ENCODE results near the gene LIPN.
"Not testable (repeated sequence)": the region's sequence is repeated elsewhere in the genome, so short reads cannot be mapped to it uniquely, and the experiment has no call there.

LIPN gene, protein sequence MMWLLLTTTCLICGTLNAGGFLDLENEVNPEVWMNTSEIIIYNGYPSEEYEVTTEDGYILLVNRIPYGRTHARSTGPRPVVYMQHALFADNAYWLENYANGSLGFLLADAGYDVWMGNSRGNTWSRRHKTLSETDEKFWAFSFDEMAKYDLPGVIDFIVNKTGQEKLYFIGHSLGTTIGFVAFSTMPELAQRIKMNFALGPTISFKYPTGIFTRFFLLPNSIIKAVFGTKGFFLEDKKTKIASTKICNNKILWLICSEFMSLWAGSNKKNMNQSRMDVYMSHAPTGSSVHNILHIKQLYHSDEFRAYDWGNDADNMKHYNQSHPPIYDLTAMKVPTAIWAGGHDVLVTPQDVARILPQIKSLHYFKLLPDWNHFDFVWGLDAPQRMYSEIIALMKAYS

DNA sequence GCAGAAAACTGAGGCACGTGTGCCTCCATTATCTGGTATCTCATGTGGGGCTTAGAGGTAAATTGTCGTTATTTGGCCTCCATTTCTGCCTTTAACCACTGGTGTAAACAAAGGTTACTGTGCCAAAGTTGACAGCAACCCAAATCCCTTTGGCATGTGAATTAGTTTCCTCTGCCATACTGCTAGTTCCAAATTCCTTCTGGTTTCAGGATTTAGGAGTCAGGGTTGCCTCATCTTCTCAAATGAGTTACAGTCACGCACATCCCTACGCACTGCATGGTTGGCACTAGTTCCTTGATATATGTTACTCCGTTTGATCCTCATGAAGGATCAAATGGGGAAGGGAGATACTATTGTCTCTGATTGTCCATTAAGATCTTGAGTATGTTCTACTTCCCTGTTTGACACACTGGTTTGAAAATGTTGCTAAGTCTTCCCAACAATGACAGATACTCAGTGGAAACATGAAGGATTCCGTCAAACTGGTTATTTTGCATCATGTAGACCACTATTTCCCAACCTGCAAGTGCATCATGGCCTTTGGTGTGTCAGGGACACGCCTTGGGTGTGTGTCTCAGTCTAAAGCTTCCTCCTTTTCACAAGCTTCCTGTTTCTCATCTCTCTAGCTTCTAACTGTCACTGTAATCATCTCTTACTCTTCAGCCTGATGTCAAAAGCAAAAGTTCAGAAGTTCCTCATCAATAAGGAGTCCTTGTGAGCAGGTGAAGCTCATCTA is at the start of gene LIPN:
Gene LIPN, plus strand, starts transcription at position 655 of the 736 bp plus-strand sequence. CDS start 1,386 bp downstream, outside the sequence.
- DNase-seq = no peak

- DNase-seq = no peak
Measured at GRCh38 chr10:88715517-88715916, 44.3 kb upstream of the LIPN start.

DNA sequence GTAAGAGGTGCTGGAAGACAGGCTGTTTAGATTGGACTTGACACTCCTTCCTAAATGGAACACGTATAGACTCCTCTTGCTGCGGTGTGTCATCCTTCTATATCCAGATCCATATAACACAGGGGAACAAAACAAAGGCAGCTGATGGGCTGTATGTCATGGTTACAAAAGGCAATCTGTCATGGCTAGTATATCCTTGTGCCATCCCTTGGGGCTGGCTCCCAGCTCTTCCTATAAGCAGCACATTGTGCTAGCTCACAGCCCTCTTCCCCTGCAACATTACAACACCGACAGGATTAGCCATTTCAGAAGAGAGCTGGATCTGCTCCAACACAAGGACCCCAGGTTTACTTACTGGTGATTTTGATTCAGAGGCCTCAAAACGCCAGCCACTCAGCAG is 38.4 kb upstream of the LIPN start:
- no peak for DNase-seq

GRCh38 chr10:88725798-88726197 is 34.0 kb upstream of the LIPN start:
- DNase-seq = no peak

- no peak for DNase-seq
Measured at GRCh38 chr10:88728107-88728763, 31.6 kb upstream of the LIPN start.

- no peak for DNase-seq
Measured at GRCh38 chr10:88730864-88731263, 29.0 kb upstream of the LIPN start.

GRCh38 chr10:88731296-88731695 is 28.5 kb upstream of the LIPN start:
- DNase-seq = no peak

DNA sequence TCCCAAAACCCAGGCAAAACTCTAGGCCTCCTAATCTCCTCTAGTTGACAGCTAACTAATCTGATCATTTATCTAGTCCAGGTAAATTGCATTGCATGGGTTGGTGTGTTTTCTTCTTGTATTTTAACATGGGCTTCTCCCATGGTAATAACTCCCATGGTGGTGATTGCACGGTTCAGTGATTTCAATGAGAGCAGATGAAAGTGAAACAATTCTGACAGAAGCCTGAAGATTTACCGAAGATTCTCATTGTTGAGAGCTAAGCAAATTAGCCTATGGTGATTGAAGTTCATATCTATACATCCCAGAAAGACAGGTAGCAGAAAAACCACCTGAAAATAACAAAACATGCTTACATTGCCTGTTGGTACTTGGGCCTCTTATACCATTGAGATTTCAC is 26.6 kb upstream of the LIPN start:
- DNase-seq = no peak

DNA sequence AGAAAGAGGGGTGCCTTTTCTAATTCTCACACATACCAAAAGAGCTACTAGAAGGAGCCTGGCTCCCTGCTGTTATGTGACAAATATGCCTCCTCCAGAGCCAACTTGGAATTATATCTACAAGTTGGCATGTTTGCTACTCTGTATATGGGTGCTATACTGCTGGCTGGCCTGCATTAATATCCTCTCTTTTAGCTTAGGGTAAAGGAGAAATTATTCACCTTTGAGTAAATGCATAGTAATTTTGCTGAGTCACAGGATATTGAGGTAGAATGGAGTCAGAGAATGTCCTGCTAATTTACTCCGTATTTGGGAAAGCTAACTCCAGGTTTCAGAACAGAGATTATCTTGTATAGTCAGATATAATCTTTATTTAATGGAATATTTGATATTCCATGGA is 24.2 kb upstream of the LIPN start:
- no peak for DNase-seq

GRCh38 chr10:88741921-88742320 is 17.9 kb upstream of the LIPN start:
- not testable (repeated sequence) for DNase-seq

DNA sequence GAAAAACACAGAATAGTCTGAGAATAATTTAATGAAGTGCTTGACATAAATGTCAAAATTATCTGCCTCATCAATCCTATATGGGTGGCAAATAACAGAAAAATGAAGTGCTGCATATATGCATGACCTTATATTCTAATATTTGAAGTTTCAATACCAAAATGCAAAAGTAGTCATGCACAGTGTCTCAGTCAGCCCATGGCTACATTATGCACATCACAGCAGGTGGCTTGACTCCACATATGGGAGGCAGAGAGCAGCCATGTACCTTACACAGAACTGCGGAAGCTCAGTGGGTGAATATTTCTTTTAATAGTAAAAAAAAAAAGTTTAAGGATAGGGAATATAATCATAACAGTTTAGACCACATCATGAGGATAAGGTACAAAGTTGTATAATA is 17.4 kb upstream of the LIPN start:
- DNase-seq = no peak

DNA sequence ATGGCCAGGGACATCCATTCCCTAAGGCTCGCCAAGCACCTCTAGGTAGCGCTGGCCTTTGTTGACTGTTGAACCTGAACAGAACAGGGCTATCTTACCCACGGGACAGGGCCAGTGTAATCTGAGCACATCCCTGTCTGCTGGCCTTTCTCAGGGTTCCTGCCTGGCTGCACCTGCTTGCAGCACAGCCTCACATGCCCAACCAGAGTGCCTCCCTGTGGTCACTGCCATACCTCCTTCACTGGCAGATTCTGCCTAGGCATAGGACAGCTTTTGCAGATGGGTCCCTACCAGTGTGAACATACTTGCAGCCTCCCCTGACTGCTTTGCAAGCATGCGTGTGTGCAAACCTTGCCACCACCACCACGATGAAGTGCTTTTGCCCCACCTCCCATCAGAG is 15.8 kb upstream of the LIPN start:
- no peak for DNase-seq

DNA sequence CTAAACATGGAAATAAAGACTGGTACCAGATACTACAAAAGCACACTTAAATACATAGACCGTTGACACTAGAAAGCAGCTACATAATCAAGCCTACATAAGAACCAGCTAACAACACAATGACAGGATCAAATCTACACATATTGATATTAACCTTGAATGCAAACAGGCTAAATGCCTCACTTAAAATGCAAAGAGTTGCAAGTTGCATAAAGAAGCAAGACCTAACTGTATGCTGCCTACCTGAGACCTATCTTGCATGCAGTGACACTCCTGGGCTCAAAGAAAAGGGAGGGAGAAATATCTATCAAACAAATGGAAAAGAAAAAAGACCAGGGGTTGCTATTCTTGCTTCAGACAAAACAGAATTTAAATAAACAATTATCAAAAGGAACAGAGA is 14.2 kb upstream of the LIPN start:
- DNase-seq = no peak

DNA sequence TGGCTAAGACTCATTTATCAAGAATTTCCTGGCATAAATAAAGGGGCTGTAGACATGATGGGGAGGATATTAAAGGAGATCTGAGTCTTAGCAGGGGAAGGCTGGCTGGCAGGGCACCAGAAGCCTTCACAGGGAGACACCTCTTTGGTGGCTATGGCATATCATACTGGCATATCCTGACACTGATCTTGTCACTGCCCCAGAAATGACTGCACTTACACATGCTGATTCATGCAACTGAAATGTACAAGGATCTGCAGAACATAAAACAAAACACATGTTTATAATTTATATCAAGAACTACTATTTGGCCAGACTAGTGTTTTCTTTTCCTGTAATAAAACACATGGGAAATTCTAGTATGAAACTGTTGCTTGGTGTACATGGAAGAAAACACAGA is 5.5 kb upstream of the LIPN start:
- no peak for DNase-seq

- DNase-seq = no peak
Measured at GRCh38 chr10:88755753-88756152, 4.1 kb upstream of the LIPN start.

DNA sequence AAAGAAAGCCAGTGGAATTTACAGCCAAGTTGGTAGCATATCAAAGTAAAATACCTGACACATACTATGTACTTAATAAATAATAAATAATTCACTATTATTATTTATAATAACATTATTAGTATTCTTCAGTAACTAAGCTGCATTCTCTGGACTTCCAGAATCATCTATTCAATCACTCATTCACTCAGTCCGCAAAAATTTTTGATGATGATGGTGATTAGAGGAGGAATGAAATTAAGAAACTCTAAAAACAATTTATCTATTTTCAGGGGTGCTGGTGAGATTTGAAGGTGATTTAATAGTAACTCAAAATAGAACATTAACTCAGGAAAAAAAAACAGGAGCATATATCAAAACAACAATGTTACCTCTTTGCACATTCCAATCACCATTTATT is 3.2 kb upstream of the LIPN start:
- no peak for DNase-seq

DNA sequence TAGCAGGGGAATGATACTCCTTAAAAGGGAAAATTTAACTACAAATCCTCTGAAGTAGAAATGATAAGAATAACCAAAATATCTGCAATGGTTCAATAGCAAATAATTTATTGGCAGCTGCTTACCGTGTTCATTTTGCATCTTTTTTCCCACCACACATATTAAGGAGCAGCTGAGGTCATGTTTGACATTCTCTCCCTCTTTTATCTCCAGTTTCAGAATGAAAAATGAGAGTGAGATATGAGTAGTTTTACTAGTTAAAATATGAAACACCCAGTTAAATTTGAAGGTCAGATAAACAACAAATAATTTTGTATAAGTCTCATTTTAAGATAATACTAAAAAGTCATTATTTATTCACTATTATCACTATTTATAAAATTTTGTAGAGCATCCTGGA is 3.1 kb downstream of the LIPN start:
- DNase-seq = no peak

- no peak for DNase-seq
Measured at GRCh38 chr10:88763441-88763840, 3.6 kb downstream of the LIPN start.

- no peak for DNase-seq
Measured at GRCh38 chr10:88764110-88764509, 4.3 kb downstream of the LIPN start.

DNA sequence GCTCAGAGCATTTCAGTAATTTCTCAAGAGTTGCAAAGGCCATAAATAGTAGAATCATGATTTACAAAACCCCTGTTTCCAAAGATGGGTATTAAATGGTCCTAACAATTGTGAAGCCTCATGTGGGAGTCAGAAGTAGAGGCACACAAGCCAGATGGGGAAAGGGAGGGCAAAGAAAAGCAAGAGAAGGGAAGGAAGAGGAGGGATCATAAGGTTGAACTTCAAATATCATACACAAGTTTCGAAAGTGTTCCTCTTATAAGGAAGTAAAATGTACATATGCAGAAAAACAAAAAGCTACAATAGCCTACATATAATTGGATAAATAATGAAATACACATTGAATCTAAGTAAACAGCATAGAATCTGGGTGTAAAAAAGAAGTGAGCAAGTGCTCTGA is 6.0 kb downstream of the LIPN start:
- no peak for DNase-seq

GRCh38 chr10:88769384-88769783 is 9.6 kb downstream of the LIPN start:
- DNase-seq = no peak

DNA sequence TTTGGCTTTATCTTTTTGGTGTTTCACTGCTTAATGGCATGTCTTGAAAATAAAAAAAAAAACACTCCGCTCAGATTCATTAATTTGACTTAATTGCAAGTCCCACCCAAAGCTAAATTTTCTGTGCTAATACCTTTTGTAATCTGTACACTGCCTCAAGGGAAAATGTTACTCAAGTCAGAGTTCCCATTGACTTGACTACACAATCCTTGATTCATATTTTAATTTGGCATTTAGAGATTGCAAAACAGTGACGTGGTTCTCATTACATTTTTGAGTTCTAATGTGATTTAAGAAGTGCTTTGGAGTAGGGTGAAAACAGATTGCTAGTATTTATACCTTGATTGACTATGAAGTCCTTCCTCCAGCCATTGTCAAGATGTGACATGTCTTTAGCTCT is 21.4 kb downstream of the LIPN start:
- no peak for DNase-seq

GRCh38 chr10:88782222-88782621 is 22.4 kb downstream of the LIPN start:
- no peak for DNase-seq

DNA sequence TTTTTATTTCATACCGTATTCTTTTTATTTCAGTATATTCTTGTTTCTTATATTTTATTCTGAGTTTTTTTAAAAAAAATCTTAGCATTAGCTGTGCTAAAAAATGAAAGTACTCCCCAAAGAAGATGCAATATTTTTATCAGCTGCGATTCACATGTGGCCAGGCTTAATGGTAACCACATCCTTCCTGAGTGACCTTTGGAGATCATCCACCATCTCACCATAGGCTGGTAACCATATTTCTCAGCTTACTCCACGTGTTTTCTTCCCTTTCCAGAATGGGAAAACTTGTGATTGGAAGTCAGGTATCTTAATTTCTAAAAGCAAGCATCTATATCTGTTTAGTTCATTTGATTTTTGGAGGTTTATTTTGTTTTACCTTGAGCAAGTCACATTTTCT is 23.9 kb downstream of the LIPN start:
- no peak for DNase-seq
